Measurements from ENCODE around the gene UQCC5.
A peak's percentile ranks its signal among the peaks of the same experiment; 100 is the strongest.

The UQCC5 gene

DNA sequence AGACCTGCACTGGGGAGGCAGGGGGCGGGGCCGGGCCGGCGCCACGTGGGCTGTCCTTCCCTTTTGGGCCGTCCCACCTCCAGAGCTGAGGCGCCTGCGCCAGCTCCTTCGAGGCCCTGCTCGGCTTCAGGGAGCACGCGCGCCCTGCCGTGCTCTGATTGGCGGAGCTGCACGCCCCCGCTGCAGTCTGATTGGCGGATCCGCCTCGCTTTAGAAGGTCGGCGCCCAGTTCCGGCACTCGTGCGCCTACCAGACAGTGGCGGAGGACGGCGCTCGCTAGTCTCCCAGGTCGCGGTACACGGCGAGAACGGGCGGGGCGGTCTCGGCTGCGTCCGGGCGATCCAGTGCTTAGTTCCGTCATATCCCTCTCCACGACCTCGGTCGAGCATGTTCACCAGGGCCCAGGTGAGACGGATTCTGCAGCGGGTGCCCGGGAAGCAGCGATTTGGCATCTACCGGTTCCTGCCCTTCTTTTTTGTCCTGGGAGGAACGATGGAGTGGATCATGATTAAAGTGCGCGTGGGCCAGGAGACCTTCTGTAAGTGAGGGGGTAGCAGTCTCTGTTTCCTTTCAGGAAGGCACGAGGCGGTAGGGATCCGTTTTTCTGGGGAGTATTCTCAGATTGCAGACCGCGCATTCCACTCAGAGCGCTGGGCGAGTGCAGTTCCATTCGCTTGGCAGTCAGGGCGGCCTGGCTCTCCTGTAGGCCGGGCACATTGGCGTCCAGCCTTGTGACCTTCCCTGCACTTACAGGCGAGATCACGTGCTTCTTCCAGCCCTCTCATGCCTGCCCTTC lies at the start of gene UQCC5:
UQCC5 (plus strand) TSS at position 237 of the 796 bp plus-strand sequence; CDS start at position 388, 151 bp downstream.
- in situ Hi-C loops (cut with MboI; ENCODE audit: low sequenced_read_pairs, unreplicated experiment): no loop called here
- TF ChIP-seq CTCF (IDR thresholded peaks at IDR 0.05; ENCODE audit: borderline replicate concordance, control extremely low read depth, extremely low read depth, insufficient read depth, missing control alignments): peak; percentile 3
- DNase-seq (ENCODE audit: low spot score): peak; percentile 98

DNA sequence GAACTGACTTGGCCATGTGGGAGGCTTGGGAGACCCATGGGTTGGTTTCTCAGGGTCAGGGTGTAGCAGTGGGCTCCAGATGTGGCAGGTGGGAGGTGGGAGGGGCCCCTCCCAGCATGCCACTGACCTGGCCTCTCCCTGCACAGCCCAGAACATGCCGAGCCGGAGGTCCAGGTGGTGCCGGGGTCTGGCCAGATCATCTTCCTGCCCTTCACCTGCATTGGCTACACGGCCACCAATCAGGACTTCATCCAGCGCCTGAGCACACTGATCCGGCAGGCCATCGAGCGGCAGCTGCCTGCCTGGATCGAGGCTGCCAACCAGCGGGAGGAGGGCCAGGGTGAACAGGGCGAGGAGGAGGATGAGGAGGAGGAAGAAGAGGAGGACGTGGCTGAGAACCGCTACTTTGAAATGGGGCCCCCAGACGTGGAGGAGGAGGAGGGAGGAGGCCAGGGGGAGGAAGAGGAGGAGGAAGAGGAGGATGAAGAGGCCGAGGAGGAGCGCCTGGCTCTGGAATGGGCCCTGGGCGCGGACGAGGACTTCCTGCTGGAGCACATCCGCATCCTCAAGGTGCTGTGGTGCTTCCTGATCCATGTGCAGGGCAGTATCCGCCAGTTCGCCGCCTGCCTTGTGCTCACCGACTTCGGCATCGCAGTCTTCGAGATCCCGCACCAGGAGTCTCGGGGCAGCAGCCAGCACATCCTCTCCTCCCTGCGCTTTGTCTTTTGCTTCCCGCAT lies 49.2 kb upstream of the UQCC5 start:
- in situ Hi-C loops (cut with MboI; ENCODE audit: low sequenced_read_pairs, unreplicated experiment): no loop called here
- no peak for TF ChIP-seq CTCF (IDR thresholded peaks at IDR 0.05; ENCODE audit: borderline replicate concordance, control extremely low read depth, extremely low read depth, insufficient read depth, missing control alignments)
- no peak for DNase-seq (ENCODE audit: low spot score)

DNA sequence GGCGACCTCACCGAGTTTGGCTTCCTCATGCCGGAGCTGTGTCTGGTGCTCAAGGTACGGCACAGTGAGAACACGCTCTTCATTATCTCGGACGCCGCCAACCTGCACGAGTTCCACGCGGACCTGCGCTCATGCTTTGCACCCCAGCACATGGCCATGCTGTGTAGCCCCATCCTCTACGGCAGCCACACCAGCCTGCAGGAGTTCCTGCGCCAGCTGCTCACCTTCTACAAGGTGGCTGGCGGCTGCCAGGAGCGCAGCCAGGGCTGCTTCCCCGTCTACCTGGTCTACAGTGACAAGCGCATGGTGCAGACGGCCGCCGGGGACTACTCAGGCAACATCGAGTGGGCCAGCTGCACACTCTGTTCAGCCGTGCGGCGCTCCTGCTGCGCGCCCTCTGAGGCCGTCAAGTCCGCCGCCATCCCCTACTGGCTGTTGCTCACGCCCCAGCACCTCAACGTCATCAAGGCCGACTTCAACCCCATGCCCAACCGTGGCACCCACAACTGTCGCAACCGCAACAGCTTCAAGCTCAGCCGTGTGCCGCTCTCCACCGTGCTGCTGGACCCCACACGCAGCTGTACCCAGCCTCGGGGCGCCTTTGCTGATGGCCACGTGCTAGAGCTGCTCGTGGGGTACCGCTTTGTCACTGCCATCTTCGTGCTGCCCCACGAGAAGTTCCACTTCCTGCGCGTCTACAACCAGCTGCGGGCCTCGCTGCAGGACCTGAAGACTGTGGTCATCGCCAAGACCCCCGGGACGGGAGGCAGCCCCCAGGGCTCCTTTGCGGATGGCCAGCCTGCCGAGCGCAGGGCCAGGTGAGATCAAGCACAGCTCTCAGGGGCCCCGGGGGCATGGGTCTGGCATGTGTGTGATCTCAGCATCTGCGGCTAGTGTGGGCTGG lies 48.4 kb upstream of the UQCC5 start:
- no peak for TF ChIP-seq CTCF (IDR thresholded peaks at IDR 0.05; ENCODE audit: borderline replicate concordance, control extremely low read depth, extremely low read depth, insufficient read depth, missing control alignments)
- DNase-seq (ENCODE audit: low spot score): no peak
- in situ Hi-C loops (cut with MboI; ENCODE audit: low sequenced_read_pairs, unreplicated experiment): no loop called here

DNA sequence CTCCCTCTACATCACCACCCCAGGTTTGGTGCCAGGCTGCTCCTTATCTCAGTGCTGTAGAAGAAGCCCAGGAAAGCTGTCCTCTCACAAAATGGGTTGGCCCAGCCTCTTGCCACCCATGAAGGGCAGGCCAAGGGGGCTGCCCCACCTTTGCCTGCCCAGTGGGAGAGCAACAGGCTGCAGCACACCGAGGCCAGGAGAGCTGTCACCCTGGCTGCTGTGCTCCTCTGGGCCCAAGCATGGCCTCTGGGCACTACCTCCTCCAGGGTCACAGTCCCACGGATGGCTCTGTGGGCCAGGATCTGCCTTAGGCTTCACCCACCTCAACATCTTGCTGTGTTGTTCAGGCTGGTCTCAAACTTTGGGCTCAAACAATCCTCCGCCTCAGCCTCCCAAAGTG lies 47.7 kb upstream of the UQCC5 start:
- DNase-seq (ENCODE audit: low spot score): no peak
- TF ChIP-seq CTCF (IDR thresholded peaks at IDR 0.05; ENCODE audit: borderline replicate concordance, control extremely low read depth, extremely low read depth, insufficient read depth, missing control alignments): no peak
- in situ Hi-C loops (cut with MboI; ENCODE audit: low sequenced_read_pairs, unreplicated experiment): no loop called here

DNA sequence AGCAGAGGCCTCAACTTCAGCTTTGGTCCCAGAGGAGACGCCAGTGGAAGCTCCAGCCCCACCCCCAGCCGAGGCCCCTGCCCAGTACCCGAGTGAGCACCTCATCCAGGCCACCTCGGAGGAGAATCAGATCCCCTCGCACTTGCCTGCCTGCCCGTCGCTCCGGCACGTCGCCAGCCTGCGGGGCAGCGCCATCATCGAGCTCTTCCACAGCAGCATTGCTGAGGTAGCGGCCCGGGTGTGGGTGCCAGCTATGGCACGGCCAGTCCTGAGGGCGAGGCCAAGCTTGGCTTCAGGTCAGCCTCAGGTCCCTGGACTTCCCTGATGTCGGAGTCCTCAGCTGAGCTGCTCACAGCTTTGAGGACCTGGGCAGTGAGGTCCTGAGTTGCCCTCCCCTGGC lies 47.0 kb upstream of the UQCC5 start:
- TF ChIP-seq CTCF (IDR thresholded peaks at IDR 0.05; ENCODE audit: borderline replicate concordance, control extremely low read depth, extremely low read depth, insufficient read depth, missing control alignments): no peak
- in situ Hi-C loops (cut with MboI; ENCODE audit: low sequenced_read_pairs, unreplicated experiment): no loop called here
- DNase-seq (ENCODE audit: low spot score): no peak
